ENCODE measurements around the gene DCP1A.
"Not testable (repeated sequence)": the region's sequence is repeated elsewhere in the genome, so short reads cannot be mapped to it uniquely, and the experiment has no call there.

DCP1A gene

GRCh38 chr3:53376679-53377078 is 29.3 kb upstream of the DCP1A start:
- Histone ChIP-seq H2AFZ (ENCODE audit: low read depth, low read length, severe bottlenecking) (no peak overlapping the region), H3K9me2 (replicated peaks; ENCODE audit: insufficient read depth, low read length) (no peaks in the 10 kb centered on the region), H3K79me2 (ENCODE audit: insufficient read depth, low read length) (no peaks in the 10 kb centered on the region), H3F3A (ENCODE audit: insufficient read depth) (no peaks in the 10 kb centered on the region), H3K9me3 (ENCODE audit: insufficient read depth, low read length) (no peaks in the 10 kb centered on the region), H3K27me3 (ENCODE audit: low read length) (no peaks in the 10 kb centered on the region), H3K4me2 (ENCODE audit: low read depth, low read length, poor library complexity, severe bottlenecking) (no peak overlapping the region), H3K9ac (ENCODE audit: low read length) (no peak overlapping the region), H4K20me1 (ENCODE audit: low read depth, low read length) (no peaks in the 10 kb centered on the region), H3K27ac (ENCODE audit: low read depth, low read length) (no peak overlapping the region), H3K4me3 (ENCODE audit: insufficient read depth, low read length, poor library complexity, severe bottlenecking) (no peak overlapping the region), H3K36me3 (ENCODE audit: low read length) (no peaks in the 10 kb centered on the region)
- TF ChIP-seq CTCF (IDR thresholded peaks at IDR 0.05; ENCODE audit: insufficient read depth, low read length, poor library complexity, severe bottlenecking), result no peak

GRCh38 chr3:53375019-53375418 is 27.7 kb upstream of the DCP1A start:
- Histone ChIP-seq H3K36me3 (ENCODE audit: low read length) (no peaks in the 10 kb centered on the region), H3K9me3 (ENCODE audit: insufficient read depth, low read length) (no peaks in the 10 kb centered on the region), H3K79me2 (ENCODE audit: insufficient read depth, low read length) (no peaks in the 10 kb centered on the region), H3K27ac (ENCODE audit: low read depth, low read length) (no peak overlapping the region), H3F3A (ENCODE audit: insufficient read depth) (no peaks in the 10 kb centered on the region), H4K20me1 (ENCODE audit: low read depth, low read length) (no peaks in the 10 kb centered on the region), H2AFZ (ENCODE audit: low read depth, low read length, severe bottlenecking) (no peak overlapping the region), H3K9me2 (replicated peaks; ENCODE audit: insufficient read depth, low read length) (no peaks in the 10 kb centered on the region), H3K9ac (ENCODE audit: low read length) (no peak overlapping the region), H3K4me2 (ENCODE audit: low read depth, low read length, poor library complexity, severe bottlenecking) (no peak overlapping the region), H3K4me3 (ENCODE audit: insufficient read depth, low read length, poor library complexity, severe bottlenecking) (no peak overlapping the region), H3K27me3 (ENCODE audit: low read length) (no peaks in the 10 kb centered on the region)
- TF ChIP-seq EZH2phosphoT487 (conservative IDR thresholded peaks at IDR 0.05; ENCODE audit: low read length) (no peak), CTCF (IDR thresholded peaks at IDR 0.05; ENCODE audit: insufficient read depth, low read length, poor library complexity, severe bottlenecking) (peak; percentile 59)

GRCh38 chr3:53370719-53371118 is 23.4 kb upstream of the DCP1A start:
- not testable (repeated sequence) for H3K9me3 ChIP-seq (ENCODE audit: insufficient read depth, low read length); H3F3A ChIP-seq (ENCODE audit: insufficient read depth)

GRCh38 chr3:53361852-53362251 is 14.5 kb upstream of the DCP1A start:
- Histone ChIP-seq H3K27me3 (ENCODE audit: low read length) (no peaks in the 10 kb centered on the region), H3K9ac (ENCODE audit: low read length) (no peak overlapping the region), H3K27ac (ENCODE audit: low read depth, low read length) (no peak overlapping the region), H3K4me2 (ENCODE audit: low read depth, low read length, poor library complexity, severe bottlenecking) (no peak overlapping the region), H3K9me2 (replicated peaks; ENCODE audit: insufficient read depth, low read length) (no peaks in the 10 kb centered on the region), H3K79me2 (ENCODE audit: insufficient read depth, low read length) (no peaks in the 10 kb centered on the region), H4K20me1 (ENCODE audit: low read depth, low read length) (no peaks in the 10 kb centered on the region), H3K36me3 (ENCODE audit: low read length) (no peaks in the 10 kb centered on the region), H2AFZ (ENCODE audit: low read depth, low read length, severe bottlenecking) (no peak overlapping the region), H3K9me3 (ENCODE audit: insufficient read depth, low read length) (no peaks in the 10 kb centered on the region), H3F3A (ENCODE audit: insufficient read depth) (no peaks in the 10 kb centered on the region), H3K4me3 (ENCODE audit: insufficient read depth, low read length, poor library complexity, severe bottlenecking) (no peak overlapping the region)
- no peak for TF ChIP-seq CTCF (IDR thresholded peaks at IDR 0.05; ENCODE audit: insufficient read depth, low read length, poor library complexity, severe bottlenecking)
- no peak for TF ChIP-seq EZH2phosphoT487 (conservative IDR thresholded peaks at IDR 0.05; ENCODE audit: low read length)

More at GRCh38 chr3:53370719-53371118, 23.4 kb upstream of the DCP1A start:
- not testable (repeated sequence) for H3K4me3 ChIP-seq (ENCODE audit: insufficient read depth, low read length, poor library complexity, severe bottlenecking); H3K9me2 ChIP-seq (replicated peaks; ENCODE audit: insufficient read depth, low read length); H3K27ac ChIP-seq (ENCODE audit: low read depth, low read length); H4K20me1 ChIP-seq (ENCODE audit: low read depth, low read length); H3K79me2 ChIP-seq (ENCODE audit: insufficient read depth, low read length); H3K36me3 ChIP-seq (ENCODE audit: low read length); H2AFZ ChIP-seq (ENCODE audit: low read depth, low read length, severe bottlenecking); H3K4me2 ChIP-seq (ENCODE audit: low read depth, low read length, poor library complexity, severe bottlenecking); H3K9ac ChIP-seq (ENCODE audit: low read length); H3K27me3 ChIP-seq (ENCODE audit: low read length)
